Astrocyte (in vitro differentiated cells and primary cell): ENCODE measurements around the gene PROB1. TPM values are rescaled to one million over a fixed set of nuclear protein-coding genes. Genes with fewer than 3 reads are reported as not detected.

ENCODE experiments used
- DNase-seq: peaks from one replicate; pipeline ENCODE4 v3.0.0-alpha.2; 2010; ENCODE audit warnings: low read depth
- FAIRE-seq: peaks from 2 replicates; lab custom pipeline; 2011; peaks lifted over from hg19 to GRCh38; lab: Jason Lieb, UNC
- H2AFZ ChIP-seq: 2 replicates; pipeline ENCODE4 v1.6.0; 2012; ENCODE audit warnings: low read depth, low read length, inconsistent platforms
- H3K27ac ChIP-seq: 2 replicates; pipeline ENCODE4 v1.5.1; 2011; ENCODE audit warnings: low read depth, low read length, inconsistent platforms
- H3K27me3 ChIP-seq: 2 replicates; pipeline ENCODE4 v1.6.0; 2011; ENCODE audit warnings: low read length, inconsistent platforms; ENCODE audit not compliant: insufficient read depth
- H3K36me3 ChIP-seq: 2 replicates; pipeline ENCODE4 v1.5.1; 2011; ENCODE audit warnings: low read length, inconsistent platforms; ENCODE audit not compliant: insufficient read depth
- H3K4me1 ChIP-seq: 2 replicates; pipeline ENCODE4 v1.5.1; 2011; ENCODE audit warnings: low read length, inconsistent platforms; ENCODE audit not compliant: insufficient read depth
- H3K4me2 ChIP-seq: 2 replicates; pipeline ENCODE4 v1.6.0; 2012; ENCODE audit warnings: low read length, inconsistent platforms
- H3K4me3 ChIP-seq: 2 replicates; pipeline ENCODE4 v1.5.1; 2011; ENCODE audit warnings: low read depth, mild to moderate bottlenecking, low read length, inconsistent platforms; ENCODE audit not compliant: insufficient read depth
- H3K79me2 ChIP-seq: 2 replicates; pipeline ENCODE4 v1.6.0; 2012; ENCODE audit warnings: mild to moderate bottlenecking, low read length, inconsistent platforms; ENCODE audit not compliant: insufficient read depth
- H3K9ac ChIP-seq: 2 replicates; pipeline ENCODE4 v1.6.0; 2012; ENCODE audit warnings: mild to moderate bottlenecking, low read length, inconsistent platforms
- H3K9me3 ChIP-seq: 2 replicates; pipeline ENCODE4 v1.5.1; 2012; ENCODE audit warnings: low read depth, mild to moderate bottlenecking, low read length, inconsistent platforms; ENCODE audit not compliant: insufficient read depth
- H4K20me1 ChIP-seq: 2 replicates; pipeline ENCODE4 v1.6.0; 2012; ENCODE audit warnings: low read length, inconsistent platforms; ENCODE audit not compliant: insufficient read depth
- H3K27ac Mint-ChIP-seq: one replicate; pipeline ENCODE4 v1.8.0; 2021; ENCODE audit warnings: mild to moderate bottlenecking, mixed read lengths; ENCODE audit not compliant: unreplicated experiment
- H3K27me3 Mint-ChIP-seq: one replicate; pipeline ENCODE4 v1.8.0; 2021; ENCODE audit warnings: low read depth, mixed read lengths; ENCODE audit not compliant: unreplicated experiment
- H3K36me3 Mint-ChIP-seq: one replicate; pipeline ENCODE4 v1.8.0; 2021; ENCODE audit warnings: low read depth, mixed read lengths; ENCODE audit not compliant: unreplicated experiment
- H3K4me1 Mint-ChIP-seq: one replicate; pipeline ENCODE4 v1.8.0; 2021; ENCODE audit warnings: low read depth, mixed read lengths; ENCODE audit not compliant: unreplicated experiment
- H3K4me3 Mint-ChIP-seq: one replicate; pipeline ENCODE4 v1.8.0; 2021; ENCODE audit warnings: mild to moderate bottlenecking, moderate library complexity, mixed read lengths; ENCODE audit not compliant: unreplicated experiment
- H3K9me3 Mint-ChIP-seq: one replicate; pipeline ENCODE4 v1.8.0; 2021; ENCODE audit warnings: mild to moderate bottlenecking, mixed read lengths; ENCODE audit not compliant: unreplicated experiment
- EZH2 ChIP-seq: IDR thresholded peaks from 2 replicates; pipeline ENCODE4 v1.6.1; 2012; ENCODE audit warnings: mild to moderate bottlenecking, low read length, inconsistent platforms; ENCODE audit not compliant: insufficient read depth
- total RNA-seq: library from RNA; stranded (reverse); gene quantifications from 2 replicates; pipeline ENCODE4 v1.2.1, GENCODE V29; 2021
- TF ChIP-seq, protein P1 (sequence below): IDR thresholded peaks from 2 replicates; pipeline ENCODE4 v1.5.1; 2011; ENCODE audit warnings: low read depth, mild to moderate bottlenecking, inconsistent platforms, low read length, moderate library complexity; ENCODE audit not compliant: insufficient read depth

Gene PROB1
- total RNA-seq, 1 donor from 2014 or later = 0.59 TPM

DNA sequence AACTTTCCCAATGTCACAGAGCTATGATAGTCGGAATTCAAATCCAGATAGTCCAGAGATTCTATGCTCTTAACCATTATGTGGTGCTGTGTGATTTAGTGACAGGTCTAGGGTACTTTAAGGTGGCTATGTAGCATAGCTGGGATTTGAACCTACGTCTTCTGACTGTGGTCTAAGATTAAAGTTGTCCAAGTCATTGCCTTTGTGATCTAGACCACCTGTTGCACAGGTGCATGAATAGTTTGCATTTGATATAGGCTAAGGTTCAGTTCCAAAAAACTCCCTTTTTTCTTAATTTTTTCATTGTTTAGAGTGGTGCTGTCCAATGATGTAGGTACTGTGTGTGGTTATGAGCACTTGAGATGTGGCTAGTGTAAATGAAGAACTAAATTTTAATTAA, 50.7 kb downstream of the PROB1 start:
- no peaks in the 10 kb centered on the region for H3K9me3 ChIP-seq
- peaks cover 10% of the 10 kb centered on the region for H3K36me3 Mint-ChIP-seq
- no peak overlapping the region for H2AFZ ChIP-seq
- H3K9me3 Mint-ChIP-seq = no peaks in the 10 kb centered on the region
- H3K27me3 ChIP-seq = no peaks in the 10 kb centered on the region
- H3K27ac Mint-ChIP-seq = no peak overlapping the region
- peak overlapping the region; percentile 67 for H3K4me3 Mint-ChIP-seq
- DNase-seq = no peak
- no peak overlapping the region for H3K9ac ChIP-seq
- peaks cover 75% of the 10 kb centered on the region for H3K79me2 ChIP-seq
- H3K4me2 ChIP-seq = peak overlapping the region; percentile 44
- H3K36me3 ChIP-seq = no peaks in the 10 kb centered on the region
- peaks cover 14% of the 10 kb centered on the region for H3K4me1 ChIP-seq
- H3K27ac ChIP-seq = no peak overlapping the region
- FAIRE-seq = no peak
- H3K27me3 Mint-ChIP-seq = no peaks in the 10 kb centered on the region
- no peak overlapping the region for H3K4me3 ChIP-seq
- TF ChIP-seq, protein P1, sequence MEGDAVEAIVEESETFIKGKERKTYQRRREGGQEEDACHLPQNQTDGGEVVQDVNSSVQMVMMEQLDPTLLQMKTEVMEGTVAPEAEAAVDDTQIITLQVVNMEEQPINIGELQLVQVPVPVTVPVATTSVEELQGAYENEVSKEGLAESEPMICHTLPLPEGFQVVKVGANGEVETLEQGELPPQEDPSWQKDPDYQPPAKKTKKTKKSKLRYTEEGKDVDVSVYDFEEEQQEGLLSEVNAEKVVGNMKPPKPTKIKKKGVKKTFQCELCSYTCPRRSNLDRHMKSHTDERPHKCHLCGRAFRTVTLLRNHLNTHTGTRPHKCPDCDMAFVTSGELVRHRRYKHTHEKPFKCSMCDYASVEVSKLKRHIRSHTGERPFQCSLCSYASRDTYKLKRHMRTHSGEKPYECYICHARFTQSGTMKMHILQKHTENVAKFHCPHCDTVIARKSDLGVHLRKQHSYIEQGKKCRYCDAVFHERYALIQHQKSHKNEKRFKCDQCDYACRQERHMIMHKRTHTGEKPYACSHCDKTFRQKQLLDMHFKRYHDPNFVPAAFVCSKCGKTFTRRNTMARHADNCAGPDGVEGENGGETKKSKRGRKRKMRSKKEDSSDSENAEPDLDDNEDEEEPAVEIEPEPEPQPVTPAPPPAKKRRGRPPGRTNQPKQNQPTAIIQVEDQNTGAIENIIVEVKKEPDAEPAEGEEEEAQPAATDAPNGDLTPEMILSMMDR = no peak
- TF ChIP-seq EZH2 = no peak
- H4K20me1 ChIP-seq = peaks cover 58% of the 10 kb centered on the region
- H3K4me1 Mint-ChIP-seq = peaks cover 19% of the 10 kb centered on the region

GRCh38 chr5:139343476-139343875, 51.4 kb downstream of the PROB1 start:
- Mint-ChIP-seq H3K4me1 (peaks cover 17% of the 10 kb centered on the region), H3K4me3 (peak overlapping the region; percentile 99), H3K9me3 (no peaks in the 10 kb centered on the region), H3K36me3 (peaks cover 10% of the 10 kb centered on the region), H3K27me3 (no peaks in the 10 kb centered on the region), H3K27ac (peak overlapping the region; percentile 100)
- H2AFZ ChIP-seq = no peak overlapping the region
- H3K27ac ChIP-seq = no peak overlapping the region
- H3K9me3 ChIP-seq = no peaks in the 10 kb centered on the region
- no peaks in the 10 kb centered on the region for H3K27me3 ChIP-seq
- H3K36me3 ChIP-seq = no peaks in the 10 kb centered on the region
- FAIRE-seq (no peak), DNase-seq (no peak)
- H3K4me2 ChIP-seq = peak overlapping the region; percentile 85
- H3K4me1 ChIP-seq = peaks cover 14% of the 10 kb centered on the region
- H4K20me1 ChIP-seq = peaks cover 52% of the 10 kb centered on the region
- peak overlapping the region; percentile 100 for H3K9ac ChIP-seq
- peak overlapping the region; percentile 98 for H3K4me3 ChIP-seq
- TF ChIP-seq, protein P1 = no peak
- no peak for TF ChIP-seq EZH2
- peaks cover 68% of the 10 kb centered on the region for H3K79me2 ChIP-seq

DNA sequence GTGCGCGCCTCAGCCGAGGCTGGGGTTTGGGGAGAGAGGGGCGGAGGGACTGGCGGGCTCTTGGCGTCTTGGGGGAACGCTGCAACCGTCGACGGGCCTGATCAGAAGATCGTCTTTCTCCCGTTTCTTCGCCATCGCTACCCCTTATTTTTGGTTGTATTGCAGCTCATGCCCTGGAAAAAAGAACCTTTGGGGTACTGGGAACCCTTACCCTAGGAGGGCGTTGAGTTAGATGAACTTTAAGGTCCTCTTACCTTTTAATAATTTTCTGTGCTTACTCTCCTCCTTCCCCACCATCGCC, 52.5 kb downstream of the PROB1 start:
- H3K9me3 ChIP-seq = no peaks in the 10 kb centered on the region
- H3K36me3 ChIP-seq = no peaks in the 10 kb centered on the region
- peaks cover 14% of the 10 kb centered on the region for H3K4me1 ChIP-seq
- H3K4me3 ChIP-seq = peak overlapping the region; percentile 98
- Mint-ChIP-seq H3K27ac (peak overlapping the region; percentile 100), H3K27me3 (no peaks in the 10 kb centered on the region), H3K36me3 (peaks cover 10% of the 10 kb centered on the region), H3K4me1 (peaks cover 17% of the 10 kb centered on the region), H3K4me3 (peak overlapping the region; percentile 99), H3K9me3 (no peaks in the 10 kb centered on the region)
- peak overlapping the region; percentile 85 for H3K4me2 ChIP-seq
- H3K27me3 ChIP-seq = no peaks in the 10 kb centered on the region
- peaks cover 57% of the 10 kb centered on the region for H3K79me2 ChIP-seq
- H2AFZ ChIP-seq = no peak overlapping the region
- peaks cover 51% of the 10 kb centered on the region for H4K20me1 ChIP-seq
- DNase-seq (no peak), FAIRE-seq (no peak)
- TF ChIP-seq, protein P1 = no peak
- TF ChIP-seq EZH2 = no peak
- H3K9ac ChIP-seq = peak overlapping the region; percentile 100
- peak overlapping the region; percentile 100 for H3K27ac ChIP-seq
